ENCODE data around the gene CXXC5.

Gene CXXC5

GRCh38 chr5:139692148-139692547 is 44.0 kb downstream of the CXXC5 start:
- POLR2A ChIA-PET, result no interaction called here
- no peak for DNase-seq (ENCODE audit: extremely low spot score)
- CTCF ChIA-PET, result interaction anchor here (0.8 to 17.8 kb wide), 7 partner anchors 9 to 74 kb away, joined by 3 to 288 read pairs (median 8); no protein-coding TSS in a partner anchor
- TF ChIP-seq CTCF (IDR thresholded peaks at IDR 0.05; ENCODE audit: control extremely low read depth, extremely low read depth, low read depth, missing control alignments), result no peak

- no peak for DNase-seq (ENCODE audit: extremely low spot score)
- TF ChIP-seq CTCF (IDR thresholded peaks at IDR 0.05; ENCODE audit: control extremely low read depth, extremely low read depth, low read depth, missing control alignments), result no peak
- ChIA-PET POLR2A (no interaction called here), CTCF (interaction anchor here (0.8 to 17.8 kb wide), 11 partner anchors 8 to 83 kb away, joined by 3 to 288 read pairs (median 5); no protein-coding TSS in a partner anchor)
Observed at GRCh38 chr5:139692679-139693308, 44.6 kb downstream of the CXXC5 start.

- ChIA-PET POLR2A (no interaction called here), CTCF (interaction anchor here (0.8 to 17.8 kb wide), 8 partner anchors 10 to 81 kb away, joined by 3 to 288 read pairs (median 5); no protein-coding TSS in a partner anchor)
- DNase-seq (ENCODE audit: extremely low spot score), result no peak
- no peak for TF ChIP-seq CTCF (IDR thresholded peaks at IDR 0.05; ENCODE audit: control extremely low read depth, extremely low read depth, low read depth, missing control alignments)
Observed at GRCh38 chr5:139693676-139694364, 45.7 kb downstream of the CXXC5 start.

GRCh38 chr5:139694556-139695177 is 46.5 kb downstream of the CXXC5 start:
- POLR2A ChIA-PET, result no interaction called here
- CTCF ChIA-PET, result interaction anchor here (17.8 kb wide), 1 partner anchor 59 kb away, joined by 288 read pairs; no protein-coding TSS in a partner anchor
- no peak for DNase-seq (ENCODE audit: extremely low spot score)
- TF ChIP-seq CTCF (IDR thresholded peaks at IDR 0.05; ENCODE audit: control extremely low read depth, extremely low read depth, low read depth, missing control alignments), result no peak

GRCh38 chr5:139695178-139695573 is 47.0 kb downstream of the CXXC5 start:
- no peak for TF ChIP-seq CTCF (IDR thresholded peaks at IDR 0.05; ENCODE audit: control extremely low read depth, extremely low read depth, low read depth, missing control alignments)
- ChIA-PET POLR2A (no interaction called here), CTCF (interaction anchor here (1.1 to 17.8 kb wide), 2 partner anchors 24 to 60 kb away, joined by 3 to 288 read pairs; no protein-coding TSS in a partner anchor)
- DNase-seq (ENCODE audit: extremely low spot score), result no peak

GRCh38 chr5:139696167-139696893 is 48.2 kb downstream of the CXXC5 start:
- ChIA-PET POLR2A (no interaction called here), CTCF (interaction anchor here (0.7 to 17.8 kb wide), 5 partner anchors 12 to 69 kb away, joined by 3 to 288 read pairs (median 3); no protein-coding TSS in a partner anchor)
- DNase-seq (ENCODE audit: extremely low spot score), result no peak
- no peak for TF ChIP-seq CTCF (IDR thresholded peaks at IDR 0.05; ENCODE audit: control extremely low read depth, extremely low read depth, low read depth, missing control alignments)

All from GM10248 (cell line).